Measurements from ENCODE around the gene DYNC1LI1. TPM values are rescaled to one million over a fixed set of nuclear protein-coding genes. Genes with fewer than 3 reads are reported as not detected.
"Not testable (repeated sequence)": the region's sequence is repeated elsewhere in the genome, so short reads cannot be mapped to it uniquely, and the experiment has no call there.

Gene DYNC1LI1
- total RNA-seq, 1 donor from 2014 or later: 34.3 TPM

DNA sequence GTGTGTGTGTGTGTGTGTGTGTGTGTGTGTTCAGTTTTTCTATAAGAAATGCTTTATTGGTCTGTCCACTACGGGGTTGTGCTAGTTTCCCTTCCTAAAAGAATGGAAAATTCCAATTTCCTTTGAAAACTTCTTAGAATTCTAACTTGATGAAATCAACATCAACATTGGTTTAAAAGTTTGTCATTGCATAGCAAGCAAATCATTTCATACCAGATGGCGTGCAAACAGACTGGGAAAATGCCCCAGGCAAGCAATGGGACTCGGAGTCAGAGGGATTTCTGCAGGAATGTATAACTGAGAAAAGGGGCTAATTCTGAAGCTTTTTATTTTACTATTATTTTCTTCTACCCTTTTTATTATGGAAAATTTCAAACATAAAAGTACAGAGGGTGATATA lies 13.1 kb upstream of the DYNC1LI1 start:
- no peak for DNase-seq (ENCODE audit: low read depth in 2 of 2)

- DNase-seq (ENCODE audit: low read depth in 2 of 2): not testable (repeated sequence)
Measured at GRCh38 chr3:32578669-32579068, 8.0 kb upstream of the DYNC1LI1 start.

- peak in 1 of 2 donors; percentile 40 for DNase-seq (ENCODE audit: low read depth in 2 of 2)
Measured at GRCh38 chr3:32577581-32578556, 7.2 kb upstream of the DYNC1LI1 start.

DNA sequence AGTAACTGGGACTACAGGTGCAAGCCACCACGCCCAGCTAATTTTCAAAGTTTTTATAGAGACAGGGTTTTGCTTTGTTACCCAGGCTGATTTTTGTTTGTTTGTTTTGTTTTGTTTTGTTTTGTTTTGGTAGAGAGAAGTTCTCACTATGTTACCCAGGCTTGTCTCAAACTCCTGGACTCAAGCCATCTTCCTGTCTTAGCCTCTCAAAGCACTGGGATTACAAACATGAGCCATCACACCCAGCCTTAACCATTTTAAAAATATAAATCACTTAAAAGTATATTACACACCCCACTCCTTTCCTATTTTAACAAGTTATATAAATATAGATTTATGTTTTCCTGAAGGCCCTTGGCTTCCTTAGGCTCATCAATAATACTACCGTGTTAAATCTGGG lies 6.5 kb upstream of the DYNC1LI1 start:
- DNase-seq (ENCODE audit: low read depth in 2 of 2): peak in 1 of 2 donors; percentile 14

DNA sequence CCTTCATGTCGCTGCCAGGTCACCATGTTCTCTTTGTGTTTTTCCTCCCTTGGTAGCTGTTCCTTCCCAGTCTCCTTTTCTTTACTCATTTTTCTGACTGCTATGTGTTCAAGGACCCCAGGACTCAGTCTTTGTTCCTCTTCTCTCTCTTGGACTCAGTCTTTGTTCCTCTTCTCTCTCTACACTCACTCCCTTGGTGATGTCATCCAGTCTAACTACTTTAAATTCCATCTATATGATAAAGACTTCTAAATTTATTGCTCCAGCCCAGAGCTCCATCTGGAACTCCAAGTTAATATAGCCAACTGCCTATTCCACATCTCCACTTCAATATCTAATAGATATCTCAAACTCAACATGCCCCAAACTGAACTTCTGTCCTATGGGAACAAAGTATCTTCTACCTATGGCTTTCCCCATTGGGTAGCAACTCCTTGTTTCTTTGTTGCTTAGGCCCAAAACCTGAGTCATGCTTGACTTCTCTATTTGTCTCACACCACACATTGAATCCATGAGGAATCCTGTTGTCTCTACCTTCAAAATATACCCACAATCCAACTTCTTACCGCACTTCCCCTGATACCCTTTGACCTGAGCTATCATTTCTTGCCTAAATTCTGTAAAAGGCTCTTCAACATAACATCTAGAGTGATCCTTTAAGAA lies 4.9 kb upstream of the DYNC1LI1 start:
- no peak for DNase-seq (ENCODE audit: low read depth in 2 of 2)

DNA sequence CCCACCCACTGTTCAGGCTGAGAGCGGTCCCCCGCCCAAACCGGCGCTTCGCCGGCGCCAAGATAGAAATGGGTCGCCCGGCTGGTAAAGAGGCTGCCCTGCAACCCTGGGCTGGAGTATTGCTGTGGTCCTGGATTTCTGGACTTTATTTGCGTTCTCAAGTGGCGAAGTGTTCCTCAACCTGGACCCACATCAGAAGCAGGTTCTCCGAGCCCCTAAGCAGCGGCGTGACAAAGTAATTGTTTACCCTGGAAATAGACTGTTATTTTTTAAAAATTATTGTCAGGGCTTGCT lies 481 bp upstream of the DYNC1LI1 start:
- DNase-seq (ENCODE audit: low read depth in 2 of 2): no peak

DNA sequence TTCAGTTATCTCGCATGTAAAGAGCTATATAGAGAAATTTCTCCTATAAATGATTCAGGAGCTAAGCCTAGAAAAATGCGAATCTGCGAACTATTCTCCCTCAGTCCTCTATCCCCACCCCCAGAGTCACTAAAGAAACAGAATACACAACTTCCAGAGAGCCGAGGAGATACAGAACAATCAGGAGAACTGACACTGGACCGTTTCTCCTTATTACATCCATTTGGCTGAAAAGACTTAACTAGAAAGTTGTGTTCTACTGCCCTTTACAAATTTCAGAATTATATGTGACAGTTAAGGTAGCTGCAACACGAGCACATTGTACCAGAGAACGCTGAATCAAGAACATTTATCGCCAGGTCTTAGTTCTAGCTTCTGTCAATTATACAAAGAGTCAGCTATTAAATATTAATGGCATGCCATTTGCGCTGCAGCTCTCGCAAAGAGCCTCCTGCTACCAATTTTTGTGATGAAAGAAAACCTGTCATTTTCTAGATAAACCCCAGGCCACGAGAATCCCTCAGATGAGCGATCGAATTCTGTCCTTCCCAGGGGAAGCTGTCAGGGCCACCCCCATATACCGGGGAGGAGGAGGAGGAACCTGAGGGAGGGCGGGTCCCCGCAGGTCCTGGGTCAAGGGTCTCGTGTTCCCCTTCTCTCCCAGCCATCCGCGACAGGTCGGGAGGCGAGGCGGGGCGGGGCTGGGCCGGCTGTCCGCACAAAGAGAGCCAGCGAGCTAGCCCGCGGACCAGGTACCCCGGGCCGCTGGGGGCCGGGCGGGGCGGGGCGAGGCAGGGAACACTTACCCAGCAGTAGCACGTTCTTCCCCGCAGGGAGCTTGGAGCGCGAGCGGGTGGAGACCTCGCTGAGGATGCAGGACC lies 878 bp downstream of the DYNC1LI1 start:
- peak; percentile 57 to 59 for DNase-seq (ENCODE audit: low read depth in 2 of 2)

GRCh38 chr3:32568953-32569352 lies 1.7 kb downstream of the DYNC1LI1 start:
- DNase-seq (ENCODE audit: low read depth in 2 of 2): no peak

GRCh38 chr3:32564195-32564594 lies 6.5 kb downstream of the DYNC1LI1 start:
- DNase-seq (ENCODE audit: low read depth in 2 of 2): no peak

DNA sequence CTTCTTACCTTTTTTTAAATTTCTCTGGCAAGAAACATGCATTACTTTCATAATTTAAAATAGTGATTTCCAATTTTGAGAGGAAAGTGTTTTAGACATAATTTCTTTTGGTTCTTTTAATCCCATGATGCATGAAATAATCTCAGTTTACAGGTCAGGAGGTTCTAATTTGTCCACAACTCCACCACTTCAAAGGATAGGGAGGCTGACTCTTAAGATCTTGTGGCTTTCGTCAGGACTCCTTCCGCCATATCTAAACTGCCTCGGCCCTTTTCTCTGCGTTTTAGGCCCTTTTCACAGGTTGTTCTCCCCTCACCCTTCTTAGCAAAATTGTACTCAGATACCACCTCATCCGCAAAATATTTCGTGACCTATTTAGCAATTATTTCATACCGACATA lies 8.0 kb downstream of the DYNC1LI1 start:
- DNase-seq (ENCODE audit: low read depth in 2 of 2): no peak

GRCh38 chr3:32557640-32558352 lies 12.9 kb downstream of the DYNC1LI1 start:
- DNase-seq (ENCODE audit: low read depth in 2 of 2): no peak

GRCh38 chr3:32556332-32556731 lies 14.3 kb downstream of the DYNC1LI1 start:
- DNase-seq (ENCODE audit: low read depth in 2 of 2): no peak

GRCh38 chr3:32553973-32554372 lies 16.7 kb downstream of the DYNC1LI1 start:
- DNase-seq (ENCODE audit: low read depth in 2 of 2): no peak

DNA sequence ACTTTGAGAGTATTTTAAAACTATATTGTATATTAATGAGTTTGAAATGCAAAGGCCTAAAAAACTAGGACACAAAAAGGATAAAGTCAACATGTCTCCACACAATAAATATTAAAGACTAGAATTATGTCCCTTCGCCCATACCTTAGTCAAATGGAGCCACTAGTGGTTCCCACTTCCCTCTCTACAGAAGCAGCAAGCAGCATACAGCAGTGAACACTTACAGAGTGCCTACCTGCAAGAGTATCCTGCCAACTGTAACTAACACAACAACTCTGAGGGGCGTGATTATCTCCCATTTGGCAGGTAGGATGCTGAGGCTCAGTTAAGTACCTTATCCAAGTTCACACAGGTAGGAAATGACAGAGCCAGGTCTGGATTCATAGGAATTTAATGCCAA lies 17.2 kb downstream of the DYNC1LI1 start:
- no peak for DNase-seq (ENCODE audit: low read depth in 2 of 2)

DNA sequence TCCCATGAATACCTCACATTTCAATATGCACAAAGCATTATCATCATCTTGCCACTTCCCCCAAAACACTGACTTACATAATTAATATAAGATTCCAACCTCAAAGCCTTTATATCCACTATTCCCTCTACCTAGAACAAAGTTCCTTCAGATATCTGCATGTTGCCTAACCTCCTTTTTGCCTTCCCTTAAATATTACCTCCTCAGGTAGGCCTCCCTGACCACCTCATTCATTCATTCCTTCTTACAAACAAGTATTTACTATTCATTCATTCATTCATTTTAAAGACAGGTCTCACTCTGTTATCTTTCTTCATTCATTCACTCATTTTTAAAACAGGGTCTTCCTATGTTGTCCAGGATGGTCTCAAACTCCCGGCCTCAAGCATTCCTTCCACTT lies 18.6 kb downstream of the DYNC1LI1 start:
- DNase-seq (ENCODE audit: low read depth in 2 of 2): no peak

DNA sequence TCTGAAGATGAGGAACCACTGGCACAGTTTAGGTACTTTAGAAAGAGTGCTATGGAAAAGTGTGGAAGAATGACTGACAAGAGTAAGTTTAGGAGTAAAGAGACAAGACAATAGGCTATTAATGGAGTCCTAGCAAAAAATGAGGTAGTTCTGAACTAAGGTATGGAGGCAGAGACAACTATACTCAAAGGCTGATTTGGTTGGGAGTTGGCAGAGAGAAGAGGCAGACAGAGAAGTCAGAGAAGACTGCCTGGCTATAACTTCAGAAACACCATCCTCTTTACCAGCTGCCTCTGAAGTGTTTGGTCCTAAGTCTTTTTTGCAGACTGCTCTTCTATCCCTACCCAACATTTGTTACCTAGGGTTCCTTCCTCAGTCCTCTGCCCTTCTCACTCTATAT lies 19.2 kb downstream of the DYNC1LI1 start:
- no peak for DNase-seq (ENCODE audit: low read depth in 2 of 2)

GRCh38 chr3:32551087-32551486 lies 19.6 kb downstream of the DYNC1LI1 start:
- no peak for DNase-seq (ENCODE audit: low read depth in 2 of 2)

DNA sequence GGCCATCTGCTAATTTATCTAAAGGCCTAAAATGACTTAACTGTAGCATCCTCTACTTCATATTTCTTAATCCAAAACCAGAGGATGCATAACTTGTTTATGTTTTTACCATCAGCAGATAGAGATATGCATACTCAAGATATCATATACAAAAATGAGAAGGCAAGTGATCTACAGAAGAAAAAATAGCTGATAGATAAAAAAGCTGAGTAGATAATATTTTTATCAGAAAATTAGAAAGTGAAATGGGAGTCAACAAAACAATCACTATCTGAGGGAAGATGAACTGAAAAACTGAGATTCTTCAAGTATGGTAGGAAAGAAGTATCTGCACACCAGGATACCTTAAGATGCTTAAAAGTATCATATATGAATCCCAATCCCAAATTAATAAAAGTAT lies 25.4 kb downstream of the DYNC1LI1 start:
- DNase-seq (ENCODE audit: low read depth in 2 of 2): no peak

DNA sequence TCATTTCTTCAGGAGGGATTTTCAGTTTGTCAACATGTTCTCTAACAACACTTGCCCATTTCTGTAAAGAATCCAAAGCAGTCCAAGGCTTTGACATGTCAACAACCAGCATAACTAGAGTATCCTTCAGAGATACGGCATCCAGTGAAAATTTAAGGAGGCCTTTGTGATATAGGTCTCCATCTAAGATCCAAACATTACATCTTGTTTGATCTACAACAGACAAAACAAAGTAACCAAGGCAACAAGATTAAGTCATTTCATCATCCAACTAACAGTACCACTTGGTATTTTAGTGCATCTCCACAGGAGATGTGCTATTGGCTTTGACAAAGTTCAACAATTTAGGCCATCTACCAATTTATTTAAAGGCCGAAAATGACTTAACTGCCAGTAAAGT lies 25.8 kb downstream of the DYNC1LI1 start:
- no peak for DNase-seq (ENCODE audit: low read depth in 2 of 2)

DNA sequence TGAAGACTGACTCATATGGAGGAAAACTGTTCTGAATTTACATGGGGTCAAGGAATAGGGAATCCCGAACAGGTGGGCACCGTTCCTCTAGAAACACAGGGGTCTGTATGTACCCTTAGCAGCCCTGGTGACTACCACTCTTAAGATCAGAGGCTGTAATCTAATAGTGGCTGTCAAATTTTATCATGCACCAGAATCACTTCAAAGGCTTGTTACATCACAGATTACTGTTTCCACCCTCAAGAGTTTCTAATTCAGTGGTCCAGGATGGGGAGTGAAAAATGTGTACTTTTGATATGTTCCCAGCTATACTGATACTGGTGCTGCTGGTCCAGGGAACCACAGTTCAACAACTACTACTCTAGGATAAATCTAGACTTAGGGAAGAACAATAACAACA lies 27.9 kb downstream of the DYNC1LI1 start:
- DNase-seq (ENCODE audit: low read depth in 2 of 2): no peak

GRCh38 chr3:32540899-32541298 lies 29.8 kb downstream of the DYNC1LI1 start:
- DNase-seq (ENCODE audit: low read depth in 2 of 2): no peak

Data from lung microvascular endothelial cell (primary cell).